GM23248 (cell line): Measurements from ENCODE around the gene MCL1.

ENCODE experiments used
- EZH2 ChIP-seq: fragments of 200-600 bp; sonication (generic); IDR thresholded peaks from 2 replicates; pipeline ENCODE4 v1.6.1; 2018; ENCODE audit warnings: antibody characterized with exemption, mild to moderate bottlenecking; ENCODE audit not compliant: insufficient read depth, poor library complexity, severe bottlenecking
- EZH2phosphoT487 ChIP-seq: fragments of 200-600 bp; sonication (generic); IDR thresholded peaks from 2 replicates; pipeline ENCODE4 v1.6.1; 2018; ENCODE audit warnings: antibody characterized with exemption, moderate library complexity, mild to moderate bottlenecking, low read depth; ENCODE audit not compliant: insufficient read depth

DNA sequence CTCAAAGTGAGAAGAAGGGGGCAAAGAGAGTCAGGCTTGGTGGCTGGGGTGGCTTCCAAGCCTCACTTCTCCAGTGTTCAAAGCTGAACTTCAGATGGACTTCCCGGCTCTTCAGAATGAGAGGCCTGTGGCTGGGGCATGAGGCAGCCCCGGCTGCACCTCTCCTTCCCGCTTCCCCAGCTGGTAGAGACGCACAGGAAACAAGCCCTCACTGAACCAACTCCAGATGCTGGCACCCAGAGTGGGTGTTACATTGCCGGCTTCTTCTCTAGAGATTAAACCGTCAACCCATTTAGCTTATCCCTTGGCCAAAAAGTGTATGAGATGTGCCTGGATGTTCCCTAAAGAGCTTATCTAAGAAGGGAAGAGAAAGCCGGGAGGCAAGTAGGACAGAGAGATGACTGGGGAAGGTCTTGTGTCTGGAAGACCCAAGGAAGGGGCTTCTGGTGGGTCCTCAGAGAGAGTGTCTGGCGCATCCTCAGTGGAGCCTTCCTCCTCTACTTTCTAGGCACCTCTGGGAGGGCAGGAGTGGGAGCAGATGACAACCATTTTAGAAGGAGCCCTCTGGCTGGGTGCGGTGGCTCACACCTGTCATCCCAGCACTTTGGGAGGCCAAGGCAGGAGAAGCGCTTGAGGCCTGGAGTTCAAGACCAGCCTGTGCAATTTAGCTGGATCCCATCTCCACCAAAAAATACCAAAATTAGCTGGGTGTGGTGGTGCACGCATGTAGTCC is 28.2 kb downstream of the MCL1 start:
- TF ChIP-seq EZH2 (no peak), EZH2phosphoT487 (no peak)
